Type B pancreatic cell (in vitro differentiated cells): ENCODE results near the gene GRB2. TPM values are rescaled to one million over a fixed set of nuclear protein-coding genes. Genes with fewer than 3 reads are reported as not detected.

Experiments
- DNase-seq: peaks from one replicate; pipeline ENCODE4 v3.0.0; 2021; ENCODE audit warnings: mixed read lengths; ENCODE audit not compliant: unreplicated experiment; ENCODE audit errors: extremely low spot score
- H3K27ac Mint-ChIP-seq: 2 replicates; pipeline ENCODE4 v1.8.0; 2021; ENCODE audit warnings: mild to moderate bottlenecking, mixed read lengths
- H3K27me3 Mint-ChIP-seq: 2 replicates; pipeline ENCODE4 v1.8.0; 2021; ENCODE audit warnings: mixed read lengths
- H3K36me3 Mint-ChIP-seq: 2 replicates; pipeline ENCODE4 v1.8.0; 2021; ENCODE audit warnings: mixed read lengths
- H3K4me1 Mint-ChIP-seq: one replicate; pipeline ENCODE4 v1.8.0; 2021; ENCODE audit warnings: mixed read lengths; ENCODE audit not compliant: unreplicated experiment
- H3K4me3 Mint-ChIP-seq: 2 replicates; pipeline ENCODE4 v1.8.0; 2021; ENCODE audit warnings: mild to moderate bottlenecking, mixed read lengths
- H3K9me3 Mint-ChIP-seq: 2 replicates; pipeline ENCODE4 v1.8.0; 2021; ENCODE audit warnings: mixed read lengths
- total RNA-seq: library from RNA; stranded (reverse); gene quantifications from 2 replicates; pipeline ENCODE4 v1.2.1, GENCODE V29; 2021; ENCODE audit warnings: low replicate concordance
- TF ChIP-seq, protein P1 (sequence below): fragments of 200-600 bp; sonication (generic); conservative IDR thresholded peaks from 2 replicates; pipeline ENCODE4 v1.5.0; 2021; ENCODE audit warnings: antibody characterized with exemption, mild to moderate bottlenecking

Gene GRB2
- total RNA-seq, 1 donor from 2014 or later: 65.3 TPM

DNA sequence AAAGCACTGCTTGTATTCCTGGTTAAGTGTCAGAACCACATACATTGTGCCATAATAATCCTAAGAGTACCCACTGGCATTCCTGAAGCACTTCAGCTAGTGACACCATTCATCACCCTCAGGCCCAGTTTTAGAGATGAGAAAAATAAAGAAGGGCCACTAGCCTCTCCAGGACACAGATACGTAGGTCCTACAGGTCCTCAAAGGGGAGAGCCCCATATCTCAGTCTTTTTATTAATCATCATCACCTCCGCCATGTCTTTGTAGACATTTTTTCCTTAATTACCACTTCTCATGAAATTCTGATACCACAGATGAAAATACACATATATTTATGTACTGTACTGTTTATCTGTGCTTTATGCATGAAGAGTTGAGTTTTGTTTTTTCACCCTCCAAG lies 43.5 kb downstream of the GRB2 start:
- Mint-ChIP-seq H3K27me3 (no peaks in the 10 kb centered on the region), H3K4me1 (peaks cover 48% of the 10 kb centered on the region), H3K9me3 (no peaks in the 10 kb centered on the region), H3K27ac (no peak overlapping the region), H3K36me3 (peaks cover 1% of the 10 kb centered on the region), H3K4me3 (no peak overlapping the region)
- no peak for DNase-seq
- TF ChIP-seq, protein P1, sequence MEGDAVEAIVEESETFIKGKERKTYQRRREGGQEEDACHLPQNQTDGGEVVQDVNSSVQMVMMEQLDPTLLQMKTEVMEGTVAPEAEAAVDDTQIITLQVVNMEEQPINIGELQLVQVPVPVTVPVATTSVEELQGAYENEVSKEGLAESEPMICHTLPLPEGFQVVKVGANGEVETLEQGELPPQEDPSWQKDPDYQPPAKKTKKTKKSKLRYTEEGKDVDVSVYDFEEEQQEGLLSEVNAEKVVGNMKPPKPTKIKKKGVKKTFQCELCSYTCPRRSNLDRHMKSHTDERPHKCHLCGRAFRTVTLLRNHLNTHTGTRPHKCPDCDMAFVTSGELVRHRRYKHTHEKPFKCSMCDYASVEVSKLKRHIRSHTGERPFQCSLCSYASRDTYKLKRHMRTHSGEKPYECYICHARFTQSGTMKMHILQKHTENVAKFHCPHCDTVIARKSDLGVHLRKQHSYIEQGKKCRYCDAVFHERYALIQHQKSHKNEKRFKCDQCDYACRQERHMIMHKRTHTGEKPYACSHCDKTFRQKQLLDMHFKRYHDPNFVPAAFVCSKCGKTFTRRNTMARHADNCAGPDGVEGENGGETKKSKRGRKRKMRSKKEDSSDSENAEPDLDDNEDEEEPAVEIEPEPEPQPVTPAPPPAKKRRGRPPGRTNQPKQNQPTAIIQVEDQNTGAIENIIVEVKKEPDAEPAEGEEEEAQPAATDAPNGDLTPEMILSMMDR: no peak

GRCh38 chr17:75361344-75361743 lies 44.1 kb downstream of the GRB2 start:
- H3K36me3 Mint-ChIP-seq: peaks cover 8% of the 10 kb centered on the region
- peak overlapping the region; percentile 53 for H3K27ac Mint-ChIP-seq
- TF ChIP-seq, protein P1: no peak
- H3K27me3 Mint-ChIP-seq: no peaks in the 10 kb centered on the region
- DNase-seq: no peak
- no peak overlapping the region for H3K4me3 Mint-ChIP-seq
- no peaks in the 10 kb centered on the region for H3K9me3 Mint-ChIP-seq
- H3K4me1 Mint-ChIP-seq: peaks cover 54% of the 10 kb centered on the region

GRCh38 chr17:75356260-75356937 lies 49.1 kb downstream of the GRB2 start:
- Mint-ChIP-seq H3K27ac (no peak overlapping the region), H3K9me3 (peaks cover 4% of the 10 kb centered on the region), H3K4me3 (no peak overlapping the region), H3K27me3 (no peaks in the 10 kb centered on the region), H3K4me1 (peaks cover 33% of the 10 kb centered on the region), H3K36me3 (peaks cover 17% of the 10 kb centered on the region)
- DNase-seq: no peak
- TF ChIP-seq, protein P1: no peak

- TF ChIP-seq, protein P1: no peak
- Mint-ChIP-seq H3K27ac (no peak overlapping the region), H3K4me3 (no peak overlapping the region), H3K27me3 (no peaks in the 10 kb centered on the region), H3K4me1 (peaks cover 37% of the 10 kb centered on the region), H3K36me3 (peaks cover 17% of the 10 kb centered on the region), H3K9me3 (peaks cover 4% of the 10 kb centered on the region)
- DNase-seq: no peak
Measured at GRCh38 chr17:75353176-75353575, 52.3 kb downstream of the GRB2 start.

GRCh38 chr17:75352079-75352569 lies 53.4 kb downstream of the GRB2 start:
- no peak for DNase-seq
- H3K27ac Mint-ChIP-seq: peak overlapping the region; percentile 90
- TF ChIP-seq, protein P1: no peak
- H3K4me3 Mint-ChIP-seq: peak overlapping the region; percentile 74
- no peaks in the 10 kb centered on the region for H3K27me3 Mint-ChIP-seq
- peaks cover 47% of the 10 kb centered on the region for H3K4me1 Mint-ChIP-seq
- H3K36me3 Mint-ChIP-seq: peaks cover 17% of the 10 kb centered on the region
- H3K9me3 Mint-ChIP-seq: peaks cover 4% of the 10 kb centered on the region
